Measurements from ENCODE around the gene RNF186. TPM values are rescaled to one million over a fixed set of nuclear protein-coding genes. Genes with fewer than 3 reads are reported as not detected.

The RNF186 gene
- total and polyA plus RNA-seq, 12 donors = not detected

Other genes with a start within 250 kb of the RNF186 start
- 10 to 100 TPM; 18.5 to 48.7 (median 35.1) TPM for gene NBL1, start 171.0 kb downstream of the RNF186 start, total RNA-seq
- gene NBL1, start 171.0 kb downstream of the RNF186 start, polyA plus RNA-seq = 10 to 100 TPM; 47.9 to 48.5 TPM
- not detected for gene HTR6, start 150.4 kb downstream of the RNF186 start, total RNA-seq
- not detected for gene HTR6, start 150.4 kb downstream of the RNF186 start, polyA plus RNA-seq
- 1 to 10 TPM; 6.6 to 9.7 (median 8.0) TPM for gene TMCO4, start 15.4 kb downstream of the RNF186 start, total RNA-seq
- gene TMCO4, start 15.4 kb downstream of the RNF186 start, polyA plus RNA-seq = 10 to 100 TPM in 1 of 2 donors, 1 to 10 TPM in 1; 6.1 to 12.2 TPM
- gene OTUD3, start 67.1 kb upstream of the RNF186 start, total RNA-seq = 1 to 10 TPM; 3.1 to 5.7 (median 4.0) TPM
- 1 to 10 TPM; 1.2 to 3.0 TPM for gene OTUD3, start 67.1 kb upstream of the RNF186 start, polyA plus RNA-seq
- not detected for gene PLA2G2E, start 108.3 kb upstream of the RNF186 start, total RNA-seq
- gene PLA2G2E, start 108.3 kb upstream of the RNF186 start, polyA plus RNA-seq = not detected
- gene PLA2G2A, start 164.3 kb upstream of the RNF186 start, total RNA-seq = 100 to 1,000 TPM in 2 of 10 donors, 10 to 100 TPM in 5, 1 to 10 TPM in 3; 2.8 to 296 (median 32.6) TPM
- gene PLA2G2A, start 164.3 kb upstream of the RNF186 start, polyA plus RNA-seq = 100 to 1,000 TPM; 349 to 593 TPM

Data from heart right ventricle (tissue), 12 donors.